B cell (primary cell): ENCODE data around the gene IRF8. TPM values are rescaled to one million over a fixed set of nuclear protein-coding genes. Genes with fewer than 3 reads are reported as not detected.
"Not testable (repeated sequence)": the region's sequence is repeated elsewhere in the genome, so short reads cannot be mapped to it uniquely, and the experiment has no call there.

Source experiments
- ATAC-seq: fragments of 200-7000 bp; cut with Tn5 transposase; one replicate; pipeline ENCODE4 v1.10.0; 2021; ENCODE audit warnings: low read depth, mild to moderate bottlenecking, moderate number of reproducible peaks, moderate library complexity
- CTCF ChIA-PET: fragments of 350-600 bp; sonication (Branson Sonifier 250); formaldehyde crosslinking; loops from one replicate; lab custom pipeline; 2021; ENCODE audit warnings: antibody characterized with exemption, inconsistent platforms; lab: Charles Lee
- POLR2A ChIA-PET: fragments of 350-600 bp; sonication (Branson Sonifier 250); formaldehyde crosslinking; loops from one replicate; lab custom pipeline; 2021; ENCODE audit warnings: antibody characterized with exemption; lab: Charles Lee
- DNase-seq: peaks from one replicate; pipeline ENCODE4 v3.0.0; 2013
- H2AFZ ChIP-seq: 2 replicates; pipeline ENCODE4 v1.6.1; 2012; ENCODE audit warnings: mild to moderate bottlenecking, low read depth, low read length; ENCODE audit not compliant: insufficient read depth, poor library complexity, severe bottlenecking
- H3K27ac ChIP-seq, 2 donors: 1 replicate in 1 of 2; 2 replicates in 1 of 2; pipeline ENCODE4 v1.5.1; 2012 to 2013; ENCODE audit warnings: low read length in 2 of 2, mild to moderate bottlenecking in 2 of 2, moderate library complexity in 1 of 2
- H3K27me3 ChIP-seq, 4 experiments: fragments of 200-600 bp in 1 of 4; sonication (generic) in 1 of 4; replicated peaks in 1 of 4; 1 replicate in 2 of 4; 2 replicates in 2 of 4; pipeline versions ENCODE4 v1.6.1 to v1.7.0; 2013 to 2016; ENCODE audit warnings: low read length in 3 of 4, mild to moderate bottlenecking in 2 of 4, mixed read lengths in 1 of 4, moderate library complexity in 1 of 4; ENCODE audit not compliant: insufficient read depth in 4 of 4, control insufficient read depth in 3 of 4; ENCODE audit errors: control extremely low read depth in 1 of 4
- H3K36me3 ChIP-seq, 2 experiments: replicated peaks in 1 of 2; 1 replicate in 1 of 2; 2 replicates in 1 of 2; pipeline versions ENCODE4 v1.6.1 to v1.7.1; 2013; ENCODE audit warnings: low read length in 1 of 2; ENCODE audit not compliant: insufficient read depth in 2 of 2, control insufficient read depth in 1 of 2; ENCODE audit errors: control extremely low read depth in 1 of 2, extremely low read depth in 1 of 2
- H3K4me1 ChIP-seq, 2 donors: fragments of 200-600 bp in 1 of 2; sonication (generic) in 1 of 2; 1 replicate in 1 of 2; 2 replicates in 1 of 2; pipeline versions ENCODE4 v1.5.1 to v1.6.1; 2013 to 2017; ENCODE audit warnings: low read length in 2 of 2; ENCODE audit not compliant: control insufficient read depth in 2 of 2, insufficient read depth in 2 of 2
- H3K4me2 ChIP-seq: replicated peaks from 2 replicates; pipeline ENCODE3; 2012; ENCODE audit warnings: mild to moderate bottlenecking, low read depth, low read length; ENCODE audit not compliant: poor library complexity, severe bottlenecking
- H3K4me3 ChIP-seq, 5 experiments: fragments of 200-600 bp in 1 of 5; sonication (generic) in 1 of 5; 1 replicate in 3 of 5; 2 replicates in 2 of 5; pipeline versions ENCODE4 v1.5.1 to v1.7.0; 2011 to 2016; ENCODE audit warnings: low read length in 4 of 5, mild to moderate bottlenecking in 4 of 5, low read depth in 2 of 5, control low read depth in 1 of 5, moderate library complexity in 1 of 5; ENCODE audit not compliant: insufficient read depth in 1 of 5; ENCODE audit errors: control extremely low read depth in 1 of 5, extremely low read depth in 1 of 5
- H3K79me2 ChIP-seq: fragments of 200-600 bp; sonication (generic); one replicate; pipeline ENCODE4 v1.6.0; 2016; ENCODE audit warnings: low read length; ENCODE audit not compliant: control insufficient read depth, insufficient read depth
- H3K9ac ChIP-seq: fragments of 200-600 bp; sonication (generic); 2 replicates; pipeline ENCODE4 v1.6.1; 2017; ENCODE audit warnings: mild to moderate bottlenecking, low read length, moderate library complexity
- H3K9me3 ChIP-seq, 3 donors: one replicate each; pipeline versions ENCODE4 v1.6.1 to v1.7.1; 2013; ENCODE audit warnings: low read length in 2 of 3; ENCODE audit not compliant: control insufficient read depth in 2 of 3, insufficient read depth in 1 of 3; ENCODE audit errors: control extremely low read depth in 1 of 3
- H4K20me1 ChIP-seq: 2 replicates; pipeline ENCODE4 v1.6.0; 2012; ENCODE audit warnings: mild to moderate bottlenecking, low read length; ENCODE audit not compliant: insufficient read depth, control insufficient read depth, poor library complexity, severe bottlenecking
- H3K27ac Mint-ChIP-seq: one replicate; pipeline ENCODE4 v1.8.0; 2021; ENCODE audit warnings: mixed read lengths
- H3K27me3 Mint-ChIP-seq: one replicate; pipeline ENCODE4 v1.8.0; 2021; ENCODE audit warnings: mixed read lengths
- H3K4me1 Mint-ChIP-seq: one replicate; pipeline ENCODE4 v1.8.0; 2021; ENCODE audit warnings: mixed read lengths
- H3K4me3 Mint-ChIP-seq: one replicate; pipeline ENCODE4 v1.8.0; 2021; ENCODE audit warnings: mixed read lengths
- H3K9me3 Mint-ChIP-seq: one replicate; pipeline ENCODE4 v1.8.0; 2022; ENCODE audit warnings: mixed read lengths; ENCODE audit not compliant: insufficient read depth
- EZH2 ChIP-seq: IDR thresholded peaks from 2 replicates; pipeline ENCODE4 v1.6.1; 2012; ENCODE audit warnings: borderline replicate concordance, low read depth, mild to moderate bottlenecking, moderate library complexity, low read length; ENCODE audit not compliant: insufficient read depth, poor library complexity, severe bottlenecking
- WGBS: methylation state at CpG from one replicate; pipeline ENCODE4 v1.1.5; 2013; ENCODE audit warnings: missing lambda C conversion rate; ENCODE audit not compliant: insufficient coverage; 5-methylcytosine and 5-hydroxymethylcytosine counted together
- intact Hi-C: fragments of 100-400 bp; cut with micrococcal nuclease; formaldehyde crosslinking; loops from one replicate; pipeline ENCODE4 v1.10.0; 2022
- polyA plus RNA-seq: library from polyadenylated mRNA; depleted of rRNA; stranded (reverse); fragments of >200 nt; gene quantifications from 2 replicates; pipeline ENCODE4 v1.2.3, GENCODE V29; 2012
- total RNA-seq, 2 donors: library from RNA; stranded (reverse); fragments of 120-200 nt in 1 of 2; gene quantifications; 1 replicate in 1 of 2; 2 replicates in 1 of 2; pipeline versions ENCODE4 v1.2.3 to v1.2.4, GENCODE V29; 2013 to 2022
- TF ChIP-seq, protein P1 (sequence below): fragments of 200-600 bp; IDR thresholded peaks from one replicate; pipeline ENCODE4 v1.8.0; 2022; ENCODE audit warnings: antibody characterized with exemption, mild to moderate bottlenecking

IRF8 gene
- total and polyA plus RNA-seq, 2 donors (not counting 1 experiment from before 2014, with no cell fraction given), result 309 to 332 TPM

GRCh38 chr16:85856585-85856984 is 42.4 kb upstream of the IRF8 start:
- CTCF ChIA-PET, result no interaction called here
- POLR2A ChIA-PET, result interaction anchor here (0.8 kb wide), 1 partner anchor 12 kb away, joined by 3 read pairs; no protein-coding TSS in a partner anchor
- H2AFZ ChIP-seq, result no peak overlapping the region
- H3K79me2 ChIP-seq, result no peaks in the 10 kb centered on the region
- intact Hi-C loops, result no loop called here
- H3K36me3 ChIP-seq, result no peaks in the 10 kb centered on the region
- no peak overlapping the region for H3K4me3 ChIP-seq
- Mint-ChIP-seq H3K4me3 (no peak overlapping the region), H3K9me3 (no peaks in the 10 kb centered on the region), H3K27me3 (no peaks in the 10 kb centered on the region), H3K27ac (no peak overlapping the region), H3K4me1 (peaks cover 49% of the 10 kb centered on the region)
- DNase-seq (no peak), ATAC-seq (no peak)
- no peak overlapping the region for H3K27ac ChIP-seq
- H3K4me2 ChIP-seq, result no peak overlapping the region
- no peaks in the 10 kb centered on the region for H4K20me1 ChIP-seq
- WGBS, result 88% methylated on average over 1 of the region's 5 CpGs
- H3K27me3 ChIP-seq, result no peaks in the 10 kb centered on the region
- H3K9me3 ChIP-seq, result no peaks in the 10 kb centered on the region
- H3K9ac ChIP-seq, result no peak overlapping the region
- H3K4me1 ChIP-seq, result peaks cover 24 to 36% of the 10 kb centered on the region in 2 donors
- no peak for TF ChIP-seq EZH2
- TF ChIP-seq, protein P1, sequence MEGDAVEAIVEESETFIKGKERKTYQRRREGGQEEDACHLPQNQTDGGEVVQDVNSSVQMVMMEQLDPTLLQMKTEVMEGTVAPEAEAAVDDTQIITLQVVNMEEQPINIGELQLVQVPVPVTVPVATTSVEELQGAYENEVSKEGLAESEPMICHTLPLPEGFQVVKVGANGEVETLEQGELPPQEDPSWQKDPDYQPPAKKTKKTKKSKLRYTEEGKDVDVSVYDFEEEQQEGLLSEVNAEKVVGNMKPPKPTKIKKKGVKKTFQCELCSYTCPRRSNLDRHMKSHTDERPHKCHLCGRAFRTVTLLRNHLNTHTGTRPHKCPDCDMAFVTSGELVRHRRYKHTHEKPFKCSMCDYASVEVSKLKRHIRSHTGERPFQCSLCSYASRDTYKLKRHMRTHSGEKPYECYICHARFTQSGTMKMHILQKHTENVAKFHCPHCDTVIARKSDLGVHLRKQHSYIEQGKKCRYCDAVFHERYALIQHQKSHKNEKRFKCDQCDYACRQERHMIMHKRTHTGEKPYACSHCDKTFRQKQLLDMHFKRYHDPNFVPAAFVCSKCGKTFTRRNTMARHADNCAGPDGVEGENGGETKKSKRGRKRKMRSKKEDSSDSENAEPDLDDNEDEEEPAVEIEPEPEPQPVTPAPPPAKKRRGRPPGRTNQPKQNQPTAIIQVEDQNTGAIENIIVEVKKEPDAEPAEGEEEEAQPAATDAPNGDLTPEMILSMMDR, result no peak

- Mint-ChIP-seq H3K27ac (no peak overlapping the region), H3K4me1 (peaks cover 50% of the 10 kb centered on the region), H3K9me3 (no peaks in the 10 kb centered on the region), H3K27me3 (no peaks in the 10 kb centered on the region), H3K4me3 (no peak overlapping the region)
- ATAC-seq (no peak), DNase-seq (no peak)
- POLR2A ChIA-PET, result interaction anchor here (0.6 kb wide), 1 partner anchor 10 kb away, joined by 3 read pairs; no protein-coding TSS in a partner anchor
- no peak overlapping the region for H3K4me2 ChIP-seq
- H4K20me1 ChIP-seq, result no peaks in the 10 kb centered on the region
- H2AFZ ChIP-seq, result no peak overlapping the region
- H3K27me3 ChIP-seq, result no peaks in the 10 kb centered on the region
- CTCF ChIA-PET, result no interaction called here
- WGBS, result 93% methylated on average over 4 of the region's 7 CpGs
- no peak overlapping the region for H3K27ac ChIP-seq
- intact Hi-C loops, result no loop called here
- H3K4me3 ChIP-seq, result no peak overlapping the region
- no peak overlapping the region for H3K9ac ChIP-seq
- H3K9me3 ChIP-seq, result no peaks in the 10 kb centered on the region
- no peaks in the 10 kb centered on the region for H3K36me3 ChIP-seq
- H3K4me1 ChIP-seq, result peaks cover 24 to 36% of the 10 kb centered on the region in 2 donors
- no peaks in the 10 kb centered on the region for H3K79me2 ChIP-seq
- TF ChIP-seq, protein P1, result no peak
- TF ChIP-seq EZH2, result no peak
Observed at GRCh38 chr16:85857406-85857805, 41.6 kb upstream of the IRF8 start.

GRCh38 chr16:85858571-85858970 is 40.4 kb upstream of the IRF8 start:
- H3K36me3 ChIP-seq, H3K9me3 ChIP-seq, ATAC-seq, H3K4me3 ChIP-seq, POLR2A ChIA-PET, H3K9me3 Mint-ChIP-seq, H2AFZ ChIP-seq, H3K27me3 Mint-ChIP-seq, H4K20me1 ChIP-seq, H3K9ac ChIP-seq, H3K4me2 ChIP-seq, intact Hi-C loops, H3K27ac Mint-ChIP-seq, H3K4me3 Mint-ChIP-seq, H3K27ac ChIP-seq, H3K79me2 ChIP-seq, DNase-seq, H3K27me3 ChIP-seq: not testable (repeated sequence)
- CTCF ChIA-PET, result interaction anchor here (0.8 to 2.1 kb wide), 4 partner anchors 26 to 129 kb away, joined by 3 to 6 read pairs (median 4); no protein-coding TSS in a partner anchor
- 83% methylated on average over 4 of the region's 7 CpGs for WGBS
- peaks cover 51% of the 10 kb centered on the region for H3K4me1 Mint-ChIP-seq
- peaks cover 20 to 32% of the 10 kb centered on the region in 2 donors for H3K4me1 ChIP-seq
